ENCODE measurements around the gene SPATA2.

- TF ChIP-seq POLR2AphosphoS5 (IDR thresholded peaks at IDR 0.05; ENCODE audit: low read depth, low read length), result no peak
- no peak for TF ChIP-seq POLR2A (IDR thresholded peaks at IDR 0.05; ENCODE audit: control extremely low read depth in 1 of 2, low read depth in 2 of 2, low read length in 2 of 2)
- TF ChIP-seq CREB1 (IDR thresholded peaks at IDR 0.05), result no peak
- no peak for TF ChIP-seq TCF12 (IDR thresholded peaks at IDR 0.05; ENCODE audit: low read depth, low read length)
- TF ChIP-seq GABPA (IDR thresholded peaks at IDR 0.05; ENCODE audit: borderline replicate concordance, insufficient read depth, low read length), result no peak
- TF ChIP-seq EGR1 (IDR thresholded peaks at IDR 0.05; ENCODE audit: borderline replicate concordance, low read depth, low read length), result no peak
- no peak for TF ChIP-seq CTCF (IDR thresholded peaks at IDR 0.05; ENCODE audit: control extremely low read depth in 1 of 3, insufficient read depth in 1 of 3, low read depth in 1 of 3, low read length in 3 of 3)
- no peak for TF ChIP-seq RAD21 (IDR thresholded peaks at IDR 0.05 in 1 of 2, conservative IDR thresholded peaks at IDR 0.05 in 1 of 2; ENCODE audit: low read depth in 2 of 2, low read length in 2 of 2)
- TF ChIP-seq SP1 (IDR thresholded peaks at IDR 0.05; ENCODE audit: low read depth, low read length), result no peak
- TF ChIP-seq CEBPB (IDR thresholded peaks at IDR 0.05; ENCODE audit: low read depth, low read length), result no peak
These were observed 27.0 kb upstream of the SPATA2 start for GRCh38 chr20:49942303-49942702.

All from H1 (cell line).